ENCODE results near the gene PALM3.

DNA sequence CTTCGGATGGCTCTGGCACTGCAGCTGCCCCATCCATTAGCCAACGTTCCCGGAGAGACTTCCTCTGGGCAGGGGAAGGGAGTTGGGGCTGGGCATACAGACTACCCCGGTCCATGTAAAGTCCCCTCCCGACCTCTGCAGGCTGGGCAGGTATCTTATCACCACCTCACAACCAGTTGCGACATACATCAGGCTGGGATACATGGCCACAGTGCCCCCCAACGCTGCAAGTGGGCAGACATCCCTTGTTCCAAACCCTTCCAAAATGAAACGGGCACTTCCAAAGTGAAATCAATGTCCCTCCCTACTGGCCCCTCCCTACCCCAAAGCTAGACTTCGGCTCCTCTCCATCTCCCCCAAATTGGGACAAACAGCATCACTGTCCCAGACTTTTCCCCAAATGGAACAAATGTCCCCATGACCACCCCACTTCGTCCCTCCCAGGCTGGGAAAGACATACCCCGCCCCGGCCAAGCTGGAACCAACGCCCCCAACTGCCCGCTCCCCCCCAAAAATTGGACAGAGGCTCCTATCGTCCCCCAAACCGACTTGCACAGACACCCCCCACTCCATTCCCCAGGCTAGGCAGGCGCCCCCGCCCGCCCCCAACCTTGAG lies 5.0 kb downstream of the PALM3 start:
- TF ChIP-seq, protein P1, sequence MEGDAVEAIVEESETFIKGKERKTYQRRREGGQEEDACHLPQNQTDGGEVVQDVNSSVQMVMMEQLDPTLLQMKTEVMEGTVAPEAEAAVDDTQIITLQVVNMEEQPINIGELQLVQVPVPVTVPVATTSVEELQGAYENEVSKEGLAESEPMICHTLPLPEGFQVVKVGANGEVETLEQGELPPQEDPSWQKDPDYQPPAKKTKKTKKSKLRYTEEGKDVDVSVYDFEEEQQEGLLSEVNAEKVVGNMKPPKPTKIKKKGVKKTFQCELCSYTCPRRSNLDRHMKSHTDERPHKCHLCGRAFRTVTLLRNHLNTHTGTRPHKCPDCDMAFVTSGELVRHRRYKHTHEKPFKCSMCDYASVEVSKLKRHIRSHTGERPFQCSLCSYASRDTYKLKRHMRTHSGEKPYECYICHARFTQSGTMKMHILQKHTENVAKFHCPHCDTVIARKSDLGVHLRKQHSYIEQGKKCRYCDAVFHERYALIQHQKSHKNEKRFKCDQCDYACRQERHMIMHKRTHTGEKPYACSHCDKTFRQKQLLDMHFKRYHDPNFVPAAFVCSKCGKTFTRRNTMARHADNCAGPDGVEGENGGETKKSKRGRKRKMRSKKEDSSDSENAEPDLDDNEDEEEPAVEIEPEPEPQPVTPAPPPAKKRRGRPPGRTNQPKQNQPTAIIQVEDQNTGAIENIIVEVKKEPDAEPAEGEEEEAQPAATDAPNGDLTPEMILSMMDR (conservative IDR thresholded peaks at IDR 0.05; ENCODE audit: low read depth in 2 of 2) = peak; percentile 15 to 53; a peak in 2 of 4 replicates
- TF ChIP-seq ZNF114 (CRISPR knock-in tag; IDR thresholded peaks at IDR 0.05) (no peak), EZH2 (IDR thresholded peaks at IDR 0.05; ENCODE audit: low read depth, unreplicated experiment) (no peak), POLR2AphosphoS5 (IDR thresholded peaks at IDR 0.05; ENCODE audit: low read depth) (no peak), EZH2phosphoT487 (IDR thresholded peaks at IDR 0.05; ENCODE audit: unreplicated experiment) (no peak)

Measured in GM23338 (cell line).